ENCODE results near the gene JAG2.

The JAG2 gene

DNA sequence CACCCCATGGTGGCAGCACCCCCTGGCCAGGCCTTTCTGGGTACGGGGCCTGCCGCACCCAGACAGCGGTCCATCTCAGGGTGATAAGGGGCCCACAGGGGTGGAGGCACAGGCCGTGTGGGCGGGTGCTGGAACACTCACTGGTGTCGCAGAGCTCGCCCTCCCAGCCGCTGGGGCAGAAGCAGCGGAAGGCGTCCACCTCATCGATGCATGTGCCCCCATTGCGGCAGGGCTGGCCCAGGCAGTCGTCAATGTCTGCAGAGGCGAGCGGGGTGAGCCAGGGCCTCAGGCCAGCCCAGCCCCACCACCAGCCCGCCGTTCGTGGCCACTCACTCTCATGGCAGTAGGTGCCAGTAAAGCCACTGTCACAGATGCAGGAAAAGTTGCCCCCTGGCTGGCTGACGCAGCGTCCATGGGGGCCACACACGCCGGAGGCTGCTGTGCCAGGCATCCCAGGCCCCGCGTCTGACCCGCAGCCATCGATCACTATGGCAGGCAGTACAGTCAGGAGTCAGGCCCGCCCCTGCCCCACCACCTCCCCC is 19.9 kb downstream of the JAG2 start:
- no peak for DNase-seq

GRCh38 chr14:105147671-105148603 is 20.6 kb downstream of the JAG2 start:
- no peak for DNase-seq

- DNase-seq: no peak
Measured at GRCh38 chr14:105146976-105147635, 21.5 kb downstream of the JAG2 start.

GRCh38 chr14:105146181-105146975 is 22.2 kb downstream of the JAG2 start:
- DNase-seq: no peak

GRCh38 chr14:105145381-105146180 is 23.0 kb downstream of the JAG2 start:
- DNase-seq: no peak

DNA sequence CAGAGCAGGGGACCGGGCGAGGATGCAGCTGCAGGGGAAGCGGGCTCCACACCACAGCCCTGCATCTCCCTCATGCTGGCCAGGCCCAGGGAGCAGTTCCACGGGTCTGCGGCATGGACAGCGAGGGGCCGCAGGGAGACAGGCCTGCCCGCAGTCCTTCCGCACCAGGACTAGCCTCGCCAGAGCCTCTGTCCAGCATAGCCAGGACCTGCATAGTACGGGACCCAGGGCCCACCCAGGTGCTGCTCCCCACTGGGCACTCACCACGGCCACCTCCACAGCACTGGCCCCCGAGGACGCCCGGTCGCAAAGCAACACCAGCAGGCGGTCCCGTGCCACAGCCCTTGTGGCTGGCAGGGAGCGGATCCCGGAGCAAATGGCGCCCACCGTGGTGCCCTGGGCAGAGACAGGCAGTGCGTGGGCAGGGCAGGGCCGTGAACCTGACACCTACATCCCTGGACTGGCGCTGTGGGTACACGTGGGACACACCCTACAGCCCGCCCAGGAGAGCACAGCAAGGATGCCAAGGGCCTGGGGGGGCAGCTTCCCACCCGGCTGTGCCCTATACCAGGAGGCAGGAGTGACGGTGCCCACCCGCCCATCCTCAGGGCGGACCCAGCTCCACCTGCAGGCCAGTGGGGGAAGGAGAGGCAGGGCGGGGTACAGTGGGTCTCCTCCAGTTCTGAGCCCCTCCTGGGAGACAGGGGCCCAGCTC is 23.8 kb downstream of the JAG2 start:
- DNase-seq: no peak

DNA sequence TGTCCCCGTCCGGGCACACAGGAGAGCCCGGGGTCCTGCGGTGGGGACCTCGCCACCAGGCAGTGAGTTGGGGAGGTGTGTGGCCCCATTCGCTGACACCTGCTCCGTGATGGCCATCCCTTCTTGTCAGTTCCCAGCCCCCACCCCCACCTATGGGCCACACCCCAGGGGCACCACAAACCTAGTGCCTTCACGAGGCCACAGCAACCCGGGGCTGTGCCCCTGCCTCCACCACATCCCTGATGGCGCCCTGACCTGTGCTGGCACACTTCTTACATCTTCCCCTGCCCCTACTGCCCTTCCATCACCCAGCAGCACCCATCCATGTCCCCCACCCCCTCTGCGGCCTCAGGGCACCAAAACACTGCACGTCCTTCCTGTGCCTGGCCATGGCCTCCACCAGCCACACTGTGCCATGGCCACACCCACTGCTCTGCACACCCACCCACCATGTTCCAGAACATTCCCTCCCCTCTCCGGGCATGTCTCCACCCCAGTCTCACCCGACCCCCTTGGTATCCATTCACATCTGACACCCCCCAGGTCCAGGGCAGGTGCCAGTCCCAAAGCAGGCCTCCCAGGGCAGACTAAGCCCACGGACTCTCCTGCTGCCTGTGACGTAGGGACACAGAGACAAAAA is 24.4 kb downstream of the JAG2 start:
- no peak for DNase-seq

DNA sequence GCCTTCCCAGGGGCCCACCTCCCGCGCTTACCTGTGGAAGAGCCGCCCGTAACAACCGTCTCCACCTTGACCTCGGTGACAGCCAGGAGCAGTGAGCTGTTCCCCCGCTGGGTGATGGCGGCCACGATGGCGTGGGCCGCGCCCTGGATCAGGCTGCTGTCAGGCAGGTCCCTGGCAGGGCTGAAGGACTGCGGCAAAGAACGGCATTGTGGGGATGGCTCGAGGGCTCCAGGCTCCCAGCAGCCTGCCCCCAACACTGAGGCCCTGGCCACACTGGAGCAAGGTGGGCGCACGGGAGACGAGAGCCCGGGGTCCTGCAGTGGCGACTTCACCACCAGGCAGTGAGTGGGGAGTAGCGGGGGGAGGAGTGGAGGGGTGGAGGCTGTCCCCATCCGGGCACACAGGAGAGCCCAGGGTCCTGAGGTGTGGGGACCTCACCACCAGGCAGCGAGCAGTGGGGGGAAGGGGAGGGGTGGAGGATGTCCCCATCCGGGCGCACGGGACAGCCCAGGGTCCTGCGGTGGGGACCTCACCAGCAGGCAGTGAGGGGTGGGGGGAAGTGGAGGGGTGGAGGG is 25.0 kb downstream of the JAG2 start:
- no peak for DNase-seq

GRCh38 chr14:105142651-105143450 is 25.7 kb downstream of the JAG2 start:
- no peak for DNase-seq

DNA sequence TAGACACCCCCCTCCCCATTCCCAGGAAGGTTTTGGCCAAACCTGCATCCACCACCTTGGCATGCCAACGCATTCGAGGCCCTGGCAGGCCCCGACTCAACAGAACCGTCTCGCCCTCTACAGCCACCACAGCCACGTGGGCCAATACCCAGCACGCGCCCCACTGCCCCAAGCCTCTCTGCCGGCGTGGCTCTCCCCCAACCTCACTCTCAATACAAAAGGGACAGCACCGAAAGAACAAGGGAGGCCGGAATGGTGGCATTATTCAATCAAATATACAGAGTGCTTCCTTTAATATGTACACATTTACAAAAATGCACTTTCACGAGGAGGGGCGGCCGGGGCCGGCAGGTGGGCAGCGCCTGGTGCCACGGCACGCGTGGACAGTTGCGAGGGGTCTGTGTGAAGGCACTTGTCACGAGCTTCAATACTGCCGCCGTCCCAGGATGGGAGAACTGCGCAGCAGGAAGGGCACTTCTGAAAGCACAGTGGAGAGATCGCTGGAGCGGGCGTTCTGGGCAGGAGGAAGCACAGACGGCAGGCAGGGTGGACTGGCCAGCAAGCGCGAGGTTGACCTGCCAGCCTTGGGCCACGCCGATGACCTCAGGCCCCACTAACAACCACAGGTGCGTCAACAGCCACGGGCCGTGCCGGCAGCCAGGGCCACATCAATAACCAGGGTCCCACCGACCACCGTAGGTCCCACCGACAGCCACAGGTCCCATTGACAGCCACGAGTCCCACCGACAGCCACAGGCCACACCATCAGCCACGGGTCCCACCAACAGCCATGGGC is 26.9 kb downstream of the JAG2 start:
- DNase-seq: no peak

- DNase-seq: no peak
Measured at GRCh38 chr14:105141026-105141425, 27.6 kb downstream of the JAG2 start.

DNA sequence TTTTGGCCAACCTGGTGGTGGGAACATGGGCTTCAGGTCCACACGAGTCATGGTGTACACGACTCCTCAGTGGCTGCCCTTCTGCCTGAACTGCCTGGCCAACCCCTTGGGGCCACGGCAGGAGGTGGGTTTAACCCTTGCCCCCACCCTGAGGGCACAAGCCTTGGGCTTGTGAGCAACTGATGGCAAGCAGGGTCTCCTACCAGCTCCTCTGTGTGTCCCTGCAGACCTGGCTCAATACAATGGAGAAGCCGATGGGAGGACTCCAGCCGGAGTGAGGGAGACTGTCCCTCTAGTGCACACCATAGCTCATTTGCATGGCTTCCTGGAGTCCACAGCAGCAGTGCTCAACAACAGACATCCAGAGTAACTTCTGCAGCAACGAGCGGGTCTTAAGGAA is 28.0 kb downstream of the JAG2 start:
- no peak for DNase-seq

- no peak for DNase-seq
Measured at GRCh38 chr14:105139831-105140239, 28.7 kb downstream of the JAG2 start.

GRCh38 chr14:105139212-105139825 is 29.3 kb downstream of the JAG2 start:
- no peak for DNase-seq

- no peak for DNase-seq
Measured at GRCh38 chr14:105138551-105139111, 29.9 kb downstream of the JAG2 start.

GRCh38 chr14:105138021-105138541 is 30.5 kb downstream of the JAG2 start:
- DNase-seq: no peak

DNA sequence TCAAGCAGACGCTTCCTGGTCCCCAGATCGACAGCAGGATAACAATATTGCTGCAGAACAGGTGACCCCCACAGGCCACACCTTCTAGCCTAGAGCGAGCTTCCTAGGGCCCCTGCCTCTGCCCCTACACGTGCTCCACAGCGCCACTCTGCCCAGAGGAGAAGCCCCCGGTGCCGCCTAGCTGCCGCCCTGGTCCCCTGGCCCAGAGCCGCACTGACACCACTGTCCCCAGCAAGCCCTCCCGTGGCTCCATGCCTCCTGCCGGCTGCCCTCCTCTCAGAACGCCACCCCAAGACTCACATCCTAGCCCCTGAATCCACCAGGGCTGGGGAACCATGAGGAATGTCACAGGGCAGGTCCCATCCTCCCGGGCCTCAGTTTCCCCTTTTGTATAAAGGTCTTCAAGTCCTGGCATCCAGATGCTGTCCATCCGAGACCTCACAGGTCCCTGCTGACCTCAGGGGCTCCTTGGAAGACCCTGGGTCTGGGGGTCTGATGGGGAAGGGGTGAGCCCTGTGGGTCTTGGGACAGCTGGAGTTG is 31.0 kb downstream of the JAG2 start:
- DNase-seq: no peak

All from NCI-H524 treated with DMSO at 0.1 percent for 48 hours (cell line).